PFSK-1 (cell line): Measurements from ENCODE around the gene IGSF21.

Source experiments
- POLR2AphosphoS5 ChIP-seq: IDR thresholded peaks from 2 replicates; pipeline ENCODE4 v1.6.1; 2012; ENCODE audit warnings: low read depth, mild to moderate bottlenecking, control low read depth, low read length, moderate library complexity
- SIN3A ChIP-seq: IDR thresholded peaks from 2 replicates; pipeline ENCODE4 v1.6.1; 2012; ENCODE audit warnings: mild to moderate bottlenecking, low read length, moderate library complexity, borderline replicate concordance; ENCODE audit not compliant: insufficient read depth
- TF ChIP-seq, protein P1 (sequence below), 2 experiments: IDR thresholded peaks; 2 replicates each; pipeline versions ENCODE4 v1.6.1 to v1.8.0; 2011 to 2012; ENCODE audit warnings: low read depth in 2 of 2, low read length in 2 of 2, control low read depth in 1 of 2, inconsistent platforms in 1 of 2, mild to moderate bottlenecking in 1 of 2, moderate library complexity in 1 of 2; ENCODE audit not compliant: insufficient read depth in 1 of 2

DNA sequence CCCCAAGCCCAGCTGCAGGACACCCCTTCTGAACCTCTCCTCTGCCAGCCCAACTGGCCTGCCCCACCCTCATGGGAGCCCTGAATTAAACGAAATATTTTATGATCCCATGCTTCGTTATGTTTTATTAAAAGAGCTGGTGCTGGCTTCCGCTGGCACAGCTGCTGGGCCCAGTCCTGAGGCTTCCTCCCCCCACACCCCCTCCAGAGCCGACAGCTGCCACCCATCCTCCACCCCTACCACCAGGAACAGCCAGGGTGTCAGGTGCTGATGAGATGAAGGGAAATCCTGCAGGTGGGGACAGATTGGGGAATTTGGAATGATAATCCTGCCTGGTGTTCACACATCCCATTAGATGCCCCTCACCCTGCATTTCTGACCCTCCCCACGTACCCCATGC lies 19.0 kb downstream of the IGSF21 start:
- TF ChIP-seq, protein P1, sequence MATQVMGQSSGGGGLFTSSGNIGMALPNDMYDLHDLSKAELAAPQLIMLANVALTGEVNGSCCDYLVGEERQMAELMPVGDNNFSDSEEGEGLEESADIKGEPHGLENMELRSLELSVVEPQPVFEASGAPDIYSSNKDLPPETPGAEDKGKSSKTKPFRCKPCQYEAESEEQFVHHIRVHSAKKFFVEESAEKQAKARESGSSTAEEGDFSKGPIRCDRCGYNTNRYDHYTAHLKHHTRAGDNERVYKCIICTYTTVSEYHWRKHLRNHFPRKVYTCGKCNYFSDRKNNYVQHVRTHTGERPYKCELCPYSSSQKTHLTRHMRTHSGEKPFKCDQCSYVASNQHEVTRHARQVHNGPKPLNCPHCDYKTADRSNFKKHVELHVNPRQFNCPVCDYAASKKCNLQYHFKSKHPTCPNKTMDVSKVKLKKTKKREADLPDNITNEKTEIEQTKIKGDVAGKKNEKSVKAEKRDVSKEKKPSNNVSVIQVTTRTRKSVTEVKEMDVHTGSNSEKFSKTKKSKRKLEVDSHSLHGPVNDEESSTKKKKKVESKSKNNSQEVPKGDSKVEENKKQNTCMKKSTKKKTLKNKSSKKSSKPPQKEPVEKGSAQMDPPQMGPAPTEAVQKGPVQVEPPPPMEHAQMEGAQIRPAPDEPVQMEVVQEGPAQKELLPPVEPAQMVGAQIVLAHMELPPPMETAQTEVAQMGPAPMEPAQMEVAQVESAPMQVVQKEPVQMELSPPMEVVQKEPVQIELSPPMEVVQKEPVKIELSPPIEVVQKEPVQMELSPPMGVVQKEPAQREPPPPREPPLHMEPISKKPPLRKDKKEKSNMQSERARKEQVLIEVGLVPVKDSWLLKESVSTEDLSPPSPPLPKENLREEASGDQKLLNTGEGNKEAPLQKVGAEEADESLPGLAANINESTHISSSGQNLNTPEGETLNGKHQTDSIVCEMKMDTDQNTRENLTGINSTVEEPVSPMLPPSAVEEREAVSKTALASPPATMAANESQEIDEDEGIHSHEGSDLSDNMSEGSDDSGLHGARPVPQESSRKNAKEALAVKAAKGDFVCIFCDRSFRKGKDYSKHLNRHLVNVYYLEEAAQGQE (IDR thresholded peaks at IDR 0.05; ENCODE audit: insufficient read depth in 1 of 2, low read depth in 2 of 2, low read length in 2 of 2): no peak
- TF ChIP-seq SIN3A (no peak), POLR2AphosphoS5 (no peak)
